Heart left ventricle (tissue), 16 donors: ENCODE results near the gene RFX3. TPM values are rescaled to one million over a fixed set of nuclear protein-coding genes. Genes with fewer than 3 reads are reported as not detected.

Experiments used
- ATAC-seq, 4 donors: fragments of 200-7000 bp; cut with Tn5 transposase; one replicate each; pipeline ENCODE4 v1.9.1; 2020 to 2022; ENCODE audit warnings: moderate library complexity in 4 of 4, mild to moderate bottlenecking in 3 of 4, moderate number of reproducible peaks in 1 of 4
- DNase-seq, 5 donors: peaks; one replicate each; pipeline ENCODE4 v3.0.0-alpha.2; 2020
- H3K27ac ChIP-seq, 12 donors: fragments of 200-600 bp; sonication (generic) in 4 of 12; one replicate each; pipeline versions ENCODE4 v1.5.0 to v1.8.0; 2016 to 2022; ENCODE audit warnings: mild to moderate bottlenecking in 2 of 12
- H3K27me3 ChIP-seq, 9 donors: fragments of 200-600 bp; sonication (generic) in 2 of 9; one replicate each; pipeline versions ENCODE4 v1.5.1 to v1.8.0; 2016 to 2022; ENCODE audit warnings: mild to moderate bottlenecking in 3 of 9
- H3K36me3 ChIP-seq, 9 donors: fragments of 200-600 bp; sonication (generic) in 2 of 9; one replicate each; pipeline versions ENCODE4 v1.5.0 to v1.8.0; 2018 to 2022; ENCODE audit warnings: mild to moderate bottlenecking in 2 of 9
- H3K4me1 ChIP-seq, 12 donors: fragments of 200-600 bp; sonication (generic) in 4 of 12; one replicate each; pipeline versions ENCODE4 v1.5.0 to v1.8.0; 2016 to 2022; ENCODE audit warnings: mild to moderate bottlenecking in 3 of 12
- H3K4me3 ChIP-seq, 12 donors: fragments of 200-600 bp; sonication (generic) in 4 of 12; one replicate each; pipeline versions ENCODE4 v1.5.0 to v1.8.0; 2017 to 2022; ENCODE audit warnings: mild to moderate bottlenecking in 9 of 12, moderate library complexity in 4 of 12
- H3K9me3 ChIP-seq, 12 donors: fragments of 200-600 bp; sonication (generic) in 4 of 12; one replicate each; pipeline versions ENCODE4 v1.5.0 to v1.8.0; 2016 to 2022; ENCODE audit warnings: mild to moderate bottlenecking in 1 of 12
- POLR2A ChIP-seq, 2 donors: fragments of 450-650 bp; IDR thresholded peaks; one replicate each; pipeline ENCODE4 v1.6.1; 2017; ENCODE audit warnings: antibody characterized with exemption in 2 of 2, mild to moderate bottlenecking in 2 of 2, moderate library complexity in 2 of 2
- WGBS, 4 donors: extraction: QIAGEN DNeasy Blood & Tissue Kit in 2 of 4; methylation state at CpG; one replicate each; pipeline versions ENCODE4 v1.1.5 to v1.1.7; 2013 to 2018; 5-methylcytosine and 5-hydroxymethylcytosine counted together
- intact Hi-C, 10 donors: fragments of 100-400 bp; cut with DNase I; formaldehyde crosslinking; loops; one replicate each; pipeline versions ENCODE4 v1.11.1 to v1.14.2; 2022
- polyA plus RNA-seq, 2 donors: library from polyadenylated mRNA; stranded (reverse); fragments of 200-250 nt; gene quantifications; one replicate each; pipeline ENCODE4 v1.2.3, GENCODE V29; 2013
- total RNA-seq, 9 donors: library from RNA; depleted of rRNA in 2 of 9; stranded (reverse); fragments of >200 nt in 2 of 9; fragmentation: NEBNext Ultra II Directional in 3 of 9; extraction: Animal tissue kit (Norgen Biotek cat#: 25700) in 3 of 9; gene quantifications; one replicate each; pipeline versions ENCODE4 v1.1.0 to v1.2.4, GENCODE V29; 2016 to 2023
- TF ChIP-seq, protein P1 (sequence below), 12 donors: fragments of 200-600 bp; sonication (generic) in 4 of 12; IDR thresholded peaks; one replicate each; pipeline versions ENCODE4 v1.5.0 to v1.8.0; 2018 to 2022; ENCODE audit warnings: antibody characterized with exemption in 12 of 12, mild to moderate bottlenecking in 5 of 12
- donor health status: ischemic (EF 13 %, LVEDD 7.1; RV severe dilation, severe dysfunction).
- donor health status: healthy with polysubstance abuse.
- donor health status: DM: no; HTN: yes; CAD: no.
- donor health status: DM: no; HTN: no; CAD: no.
- donor health status: ischemic (EF 25% LVEDD 6.9; RV normal size, moderate dysfunction).
- donor health status: ischemic (EF 25% LVEDD 5.7; RV mildly dilated, moderate dysfunction).
- donor health status: healthy.
- donor health status: DM: yes; HTN: yes; CAD: no.
- donor health status: ischemic (EF 35%, LVEDD 5.7; RV mildly dilated, moderate dysfunction).
- donor health status: nonischemic (EF 11% LVEDD 7.7; RV severe dilation, severe dysfunction).
- donor health status: DM: yes; HTN: yes; CAD: no.
- donor health status: PGD.
- donor health status: ischemic (EF 29% LVEDD 5.4; RV normal size, mild dysfunction).
- donor health status: nonischemic (EF 23%, LVEDD 6.1; RV moderate dilation, normal function).

The RFX3 gene
- total and polyA plus RNA-seq, 11 donors, result 0.80 to 8.3 (median 2.9) TPM

DNA sequence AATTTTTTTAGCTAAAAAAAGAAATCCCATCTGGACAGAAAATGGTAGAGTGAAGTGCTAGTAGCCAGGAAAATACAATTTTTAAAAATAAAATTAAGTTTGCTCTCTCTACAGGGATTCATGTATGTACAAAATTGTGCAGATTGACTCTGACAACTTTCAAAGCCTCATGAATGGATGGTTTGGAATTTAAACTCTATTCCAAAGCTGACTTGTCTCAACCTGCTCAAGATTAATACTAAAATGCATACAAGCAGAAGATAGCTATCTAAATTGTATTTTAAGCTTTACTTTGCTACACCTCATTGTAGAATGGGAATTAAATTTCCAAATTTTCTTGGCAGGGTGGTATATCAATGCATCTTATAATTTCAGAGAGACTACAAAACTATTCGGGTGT is 257.6 kb downstream of the RFX3 start:
- H3K27me3 ChIP-seq, result no peaks in the 10 kb centered on the region
- H3K4me3 ChIP-seq, result no peak overlapping the region
- H3K36me3 ChIP-seq, result peaks cover 0 to 50% (median 10%) of the 10 kb centered on the region in 9 donors
- TF ChIP-seq POLR2A (IDR thresholded peaks at IDR 0.05), result no peak
- TF ChIP-seq, protein P1, sequence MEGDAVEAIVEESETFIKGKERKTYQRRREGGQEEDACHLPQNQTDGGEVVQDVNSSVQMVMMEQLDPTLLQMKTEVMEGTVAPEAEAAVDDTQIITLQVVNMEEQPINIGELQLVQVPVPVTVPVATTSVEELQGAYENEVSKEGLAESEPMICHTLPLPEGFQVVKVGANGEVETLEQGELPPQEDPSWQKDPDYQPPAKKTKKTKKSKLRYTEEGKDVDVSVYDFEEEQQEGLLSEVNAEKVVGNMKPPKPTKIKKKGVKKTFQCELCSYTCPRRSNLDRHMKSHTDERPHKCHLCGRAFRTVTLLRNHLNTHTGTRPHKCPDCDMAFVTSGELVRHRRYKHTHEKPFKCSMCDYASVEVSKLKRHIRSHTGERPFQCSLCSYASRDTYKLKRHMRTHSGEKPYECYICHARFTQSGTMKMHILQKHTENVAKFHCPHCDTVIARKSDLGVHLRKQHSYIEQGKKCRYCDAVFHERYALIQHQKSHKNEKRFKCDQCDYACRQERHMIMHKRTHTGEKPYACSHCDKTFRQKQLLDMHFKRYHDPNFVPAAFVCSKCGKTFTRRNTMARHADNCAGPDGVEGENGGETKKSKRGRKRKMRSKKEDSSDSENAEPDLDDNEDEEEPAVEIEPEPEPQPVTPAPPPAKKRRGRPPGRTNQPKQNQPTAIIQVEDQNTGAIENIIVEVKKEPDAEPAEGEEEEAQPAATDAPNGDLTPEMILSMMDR (IDR thresholded peaks at IDR 0.05), result no peak
- no peaks in the 10 kb centered on the region for H3K4me1 ChIP-seq
- WGBS, 4 donors, result 88 to 97% (median 93%) methylated on average over 1 of the region's 1 CpG
- intact Hi-C loops, result loop anchor here in 1 of 10 donors (10.0 kb wide), 1 partner anchor 57 kb away; no protein-coding TSS in a partner anchor
- ATAC-seq (no peak), DNase-seq (no peak)
- H3K9me3 ChIP-seq, result no peaks in the 10 kb centered on the region
- no peak overlapping the region for H3K27ac ChIP-seq

DNA sequence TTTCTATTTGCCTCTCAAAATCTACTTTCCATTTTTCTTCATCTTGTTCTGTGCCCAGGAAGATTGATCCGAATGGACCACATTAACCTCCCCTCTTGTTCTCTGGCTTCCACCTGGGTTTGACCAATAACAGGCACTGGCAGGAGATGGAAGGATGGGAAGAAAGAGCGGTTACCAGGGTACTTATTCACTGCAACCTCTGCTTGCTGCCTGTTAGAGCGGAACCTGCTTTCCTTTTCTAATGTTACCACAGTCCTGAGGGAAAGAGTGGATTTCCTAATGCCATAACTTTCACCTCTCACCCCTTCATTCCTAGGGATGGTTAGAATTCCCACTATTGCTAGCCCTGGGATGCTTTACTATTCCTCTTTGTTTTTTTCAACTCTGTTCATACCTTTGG is 262.1 kb downstream of the RFX3 start:
- TF ChIP-seq POLR2A (IDR thresholded peaks at IDR 0.05), result no peak
- TF ChIP-seq, protein P1 (IDR thresholded peaks at IDR 0.05), result no peak
- Histone ChIP-seq H3K36me3 (peaks cover 0 to 42% (median 10%) of the 10 kb centered on the region in 9 donors), H3K27ac (no peak overlapping the region), H3K4me3 (no peak overlapping the region), H3K27me3 (no peaks in the 10 kb centered on the region), H3K4me1 (no peaks in the 10 kb centered on the region), H3K9me3 (no peaks in the 10 kb centered on the region)
- DNase-seq (no peak), ATAC-seq (no peak)
- intact Hi-C loops, result loop anchor here in 1 of 10 donors (10.0 kb wide), 1 partner anchor 61 kb away; no protein-coding TSS in a partner anchor
- 95 to 99% (median 96%) methylated on average over 3 of the region's 3 CpGs for WGBS, 4 donors

DNA sequence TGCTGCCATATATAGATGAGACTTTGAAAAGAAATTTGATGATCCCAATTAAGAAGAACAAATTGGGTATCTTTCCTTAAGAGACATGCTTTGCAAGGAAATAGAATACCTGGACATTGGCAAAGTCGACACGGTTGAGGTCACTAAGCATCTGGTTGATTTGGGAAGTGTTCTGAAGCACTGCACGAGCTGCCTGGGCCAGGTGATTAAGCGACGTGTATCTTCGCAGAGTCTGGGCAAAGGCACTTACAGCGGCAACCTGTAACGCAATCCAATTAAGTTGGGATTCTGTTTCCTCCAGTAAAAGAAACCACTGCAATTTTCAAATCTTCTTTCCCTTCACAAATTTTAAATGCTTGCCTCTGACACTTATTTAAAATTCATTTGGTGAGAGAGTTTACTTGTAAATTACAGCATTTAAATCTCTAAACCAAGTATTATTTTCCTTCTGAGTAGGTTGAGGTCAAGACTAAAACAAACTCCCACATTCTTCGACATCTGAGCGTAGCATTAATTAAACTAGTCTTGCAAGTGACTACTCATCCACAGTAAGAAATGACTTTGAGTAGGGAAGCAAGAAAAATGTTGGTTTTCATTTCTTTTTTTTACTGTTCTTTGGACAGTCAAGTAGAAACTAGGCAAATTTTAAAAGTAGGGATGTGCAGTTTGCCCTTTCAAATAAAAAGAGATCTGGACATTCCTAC is 262.8 kb downstream of the RFX3 start:
- intact Hi-C loops, result loop anchor here in 1 of 10 donors (10.0 kb wide), 1 partner anchor 62 kb away; no protein-coding TSS in a partner anchor
- no peak for ATAC-seq

GRCh38 chr9:3261484-3261883 is 264.3 kb downstream of the RFX3 start:
- ATAC-seq, result no peak

More for the DNA sequence above, 262.8 kb downstream of the RFX3 start:
- DNase-seq, result no peak
- H3K4me3 ChIP-seq, result no peak overlapping the region
- 95 to 98% (median 96%) methylated on average over 10 of the region's 10 CpGs for WGBS, 4 donors
- no peak overlapping the region for H3K27ac ChIP-seq
- no peaks in the 10 kb centered on the region for H3K27me3 ChIP-seq
- TF ChIP-seq, protein P1 (IDR thresholded peaks at IDR 0.05), result no peak
- TF ChIP-seq POLR2A (IDR thresholded peaks at IDR 0.05), result no peak
- peaks cover 0 to 39% (median 10%) of the 10 kb centered on the region in 9 donors for H3K36me3 ChIP-seq
- no peaks in the 10 kb centered on the region for H3K9me3 ChIP-seq
- no peaks in the 10 kb centered on the region for H3K4me1 ChIP-seq

More at GRCh38 chr9:3261484-3261883, 264.3 kb downstream of the RFX3 start:
- intact Hi-C loops, result loop anchor here in 1 of 10 donors (10.0 kb wide), 1 partner anchor 63 kb away; no protein-coding TSS in a partner anchor
- Histone ChIP-seq H3K9me3 (no peaks in the 10 kb centered on the region), H3K4me1 (no peaks in the 10 kb centered on the region), H3K27me3 (no peaks in the 10 kb centered on the region), H3K27ac (no peak overlapping the region), H3K36me3 (peaks cover 0 to 44% (median 15%) of the 10 kb centered on the region in 9 donors), H3K4me3 (no peak overlapping the region)
- TF ChIP-seq POLR2A (IDR thresholded peaks at IDR 0.05), result no peak
- TF ChIP-seq, protein P1 (IDR thresholded peaks at IDR 0.05), result no peak
- 90 to 96% (median 95%) methylated on average over 5 of the region's 5 CpGs for WGBS, 4 donors
- DNase-seq, result no peak
